H1 (cell line): ENCODE results near the gene KBTBD12. TPM values are rescaled to one million over a fixed set of nuclear protein-coding genes. Genes with fewer than 3 reads are reported as not detected.

ENCODE experiments used
- CTCF ChIA-PET: fragments of 300-600 bp; sonication (Branson Sonifier 250); formaldehyde crosslinking; loops from one replicate; lab custom pipeline; 2021; ENCODE audit not compliant: partially characterized antibody; lab: Charles Lee
- POLR2A ChIA-PET: fragments of 300-600 bp; sonication (Branson Sonifier 250); formaldehyde crosslinking; loops from one replicate; lab custom pipeline; 2021; ENCODE audit warnings: inconsistent platforms; ENCODE audit not compliant: partially characterized antibody; lab: Charles Lee
- DNase-seq, 2 experiments: peaks; one replicate each; pipeline versions ENCODE4 v3.0.0 to v3.0.0-alpha.2; 2010 to 2022; ENCODE audit warnings: low spot score in 2 of 2, low read depth in 1 of 2, mixed read lengths in 1 of 2
- FAIRE-seq: peaks from 2 replicates; lab custom pipeline; 2011; peaks lifted over from hg19 to GRCh38; lab: Jason Lieb, UNC
- H2AFZ ChIP-seq: 2 replicates; pipeline ENCODE4 v1.8.1; 2012; ENCODE audit warnings: low read length, inconsistent platforms
- H2AK5ac ChIP-seq: 2 replicates; pipeline ENCODE4 v1.6.1; 2013; ENCODE audit warnings: low read depth, low read length
- H2BK120ac ChIP-seq: replicated peaks from 2 replicates; pipeline ENCODE3; 2013; ENCODE audit warnings: low read depth, low read length, inconsistent platforms
- H2BK12ac ChIP-seq: 2 replicates; pipeline ENCODE4 v1.6.1; 2013; ENCODE audit warnings: low read depth, low read length
- H2BK15ac ChIP-seq: 2 replicates; pipeline ENCODE4 v1.6.1; 2013; ENCODE audit warnings: low read length
- H2BK20ac ChIP-seq: 2 replicates; pipeline ENCODE4 v1.6.1; 2013; ENCODE audit warnings: low read length
- H2BK5ac ChIP-seq: 2 replicates; pipeline ENCODE4 v1.6.1; 2013; ENCODE audit warnings: low read depth, low read length
- H3K14ac ChIP-seq: 2 replicates; pipeline ENCODE4 v1.6.1; 2013; ENCODE audit warnings: inconsistent platforms; ENCODE audit not compliant: insufficient read length
- H3K18ac ChIP-seq: 2 replicates; pipeline ENCODE4 v1.6.1; 2013; ENCODE audit warnings: low read length; ENCODE audit errors: extremely low read depth
- H3K23ac ChIP-seq: 2 replicates; pipeline ENCODE4 v1.6.1; 2013; ENCODE audit warnings: inconsistent platforms; ENCODE audit not compliant: insufficient read length
- H3K23me2 ChIP-seq: 2 replicates; pipeline ENCODE4 v1.6.1; 2013; ENCODE audit warnings: low read depth, low read length
- H3K27ac ChIP-seq: 2 replicates; pipeline ENCODE4 v1.6.1; 2011; ENCODE audit warnings: low read depth, low read length, inconsistent platforms
- H3K27me3 ChIP-seq, 4 experiments: replicated peaks in 1 of 4; 1 replicate in 1 of 4; 2 replicates in 3 of 4; pipeline versions ENCODE4 v1.6.1 to v1.8.1; 2011 to 2013; ENCODE audit warnings: low read length in 3 of 4, mild to moderate bottlenecking in 3 of 4, inconsistent platforms in 2 of 4, mixed read lengths in 2 of 4, moderate library complexity in 1 of 4; ENCODE audit not compliant: control insufficient read depth in 3 of 4, insufficient read depth in 3 of 4; ENCODE audit errors: extremely low read depth in 1 of 4
- H3K36me3 ChIP-seq, 4 experiments: 2 replicates each; pipeline versions ENCODE4 v1.6.1 to v1.8.1; 2011 to 2013; ENCODE audit warnings: mild to moderate bottlenecking in 4 of 4, low read length in 3 of 4, moderate library complexity in 2 of 4, control low read depth in 1 of 4, inconsistent platforms in 1 of 4; ENCODE audit not compliant: insufficient read depth in 4 of 4, control insufficient read depth in 2 of 4
- H3K4ac ChIP-seq: replicated peaks from 2 replicates; pipeline ENCODE3; 2013; ENCODE audit warnings: low read length, low read depth, mixed read lengths, inconsistent platforms; ENCODE audit not compliant: insufficient read length
- H3K4me1 ChIP-seq, 4 experiments: replicated peaks in 1 of 4; 1 replicate in 1 of 4; 2 replicates in 3 of 4; pipeline versions ENCODE4 v1.6.1 to v1.8.1; 2011 to 2013; ENCODE audit warnings: low read length in 3 of 4, inconsistent platforms in 2 of 4, mixed read lengths in 1 of 4; ENCODE audit not compliant: insufficient read depth in 4 of 4, control insufficient read depth in 3 of 4
- H3K4me2 ChIP-seq, 2 experiments: 2 replicates each; pipeline versions ENCODE4 v1.6.1 to v1.8.1; 2011 to 2013; ENCODE audit warnings: low read depth in 2 of 2, low read length in 2 of 2, control low read depth in 1 of 2, inconsistent platforms in 1 of 2, mild to moderate bottlenecking in 1 of 2; ENCODE audit not compliant: insufficient read depth in 1 of 2
- H3K4me3 ChIP-seq, 4 experiments: fragments of 200-600, 300-600 bp in 1 of 4; sonication (generic), shearing (Covaris generic), sonication (Bioruptor Twin) in 1 of 4; 2 replicates each; pipeline versions ENCODE4 v1.5.1 to v1.8.1; 2011 to 2016; ENCODE audit warnings: low read length in 4 of 4, low read depth in 3 of 4, control low read depth in 2 of 4, inconsistent platforms in 2 of 4, mild to moderate bottlenecking in 2 of 4, mixed read lengths in 1 of 4, moderate library complexity in 1 of 4; ENCODE audit not compliant: insufficient read depth in 2 of 4; ENCODE audit errors: extremely low read depth in 1 of 4
- H3K56ac ChIP-seq: replicated peaks from 2 replicates; pipeline ENCODE3; 2013; ENCODE audit warnings: low read depth, mild to moderate bottlenecking, mixed read lengths, low read length, inconsistent platforms; ENCODE audit not compliant: insufficient read length
- H3K79me1 ChIP-seq: 2 replicates; pipeline ENCODE4 v1.6.1; 2013; ENCODE audit warnings: low read depth, low read length, control low read depth
- H3K79me2 ChIP-seq, 2 experiments: 2 replicates each; pipeline versions ENCODE4 v1.6.1 to v1.8.1; 2012 to 2013; ENCODE audit warnings: low read length in 2 of 2, mild to moderate bottlenecking in 2 of 2, inconsistent platforms in 1 of 2; ENCODE audit not compliant: insufficient read depth in 2 of 2, control insufficient read depth in 1 of 2
- H3K9ac ChIP-seq, 4 experiments: replicated peaks in 1 of 4; 1 replicate in 1 of 4; 2 replicates in 3 of 4; pipeline versions ENCODE4 v1.6.1 to v1.8.1; 2011 to 2013; ENCODE audit warnings: low read depth in 3 of 4, low read length in 3 of 4, control low read depth in 2 of 4, mild to moderate bottlenecking in 2 of 4, moderate library complexity in 2 of 4, inconsistent platforms in 1 of 4; ENCODE audit errors: extremely low read depth in 1 of 4
- H3K9me3 ChIP-seq, 2 experiments: 2 replicates each; pipeline versions ENCODE4 v1.6.1 to v1.8.1; 2012 to 2013; ENCODE audit warnings: mild to moderate bottlenecking in 2 of 2, moderate library complexity in 2 of 2, control low read depth in 1 of 2, inconsistent platforms in 1 of 2, low read depth in 1 of 2, low read length in 1 of 2, mixed read lengths in 1 of 2; ENCODE audit not compliant: insufficient read depth in 2 of 2
- H4K20me1 ChIP-seq, 2 experiments: replicated peaks in 1 of 2; 2 replicates each; pipeline versions ENCODE3 to v1.8.1; 2011 to 2013; ENCODE audit warnings: inconsistent platforms in 2 of 2, low read length in 2 of 2, mild to moderate bottlenecking in 1 of 2; ENCODE audit not compliant: insufficient read depth in 2 of 2, control insufficient read depth in 1 of 2
- H4K5ac ChIP-seq: 2 replicates; pipeline ENCODE4 v1.6.1; 2013; ENCODE audit warnings: low read length, low read depth, mixed read lengths, inconsistent platforms; ENCODE audit not compliant: insufficient read length
- H4K8ac ChIP-seq: 2 replicates; pipeline ENCODE4 v1.8.0; 2013; ENCODE audit warnings: mild to moderate bottlenecking, moderate library complexity, low read length, inconsistent platforms; ENCODE audit not compliant: insufficient read depth; ENCODE audit errors: extremely low read depth
- H4K91ac ChIP-seq: replicated peaks from 2 replicates; pipeline ENCODE3; 2013; ENCODE audit warnings: low read length, mixed read lengths, inconsistent platforms; ENCODE audit not compliant: insufficient read length
- ASH2L ChIP-seq: fragments of 200-600, 300-600 bp; sonication (generic); IDR thresholded peaks from one replicate; pipeline ENCODE4 v1.7.1; 2017; ENCODE audit warnings: low read length
- BCL11A ChIP-seq, 2 experiments: IDR thresholded peaks; one replicate each; pipeline ENCODE4 v1.6.1; 2011; ENCODE audit warnings: low read depth in 2 of 2, low read length in 2 of 2, mild to moderate bottlenecking in 2 of 2
- CEBPB ChIP-seq: IDR thresholded peaks from 2 replicates; pipeline ENCODE4 v1.6.1; 2012; ENCODE audit warnings: low read depth, low read length
- CHD1 ChIP-seq: IDR thresholded peaks from 2 replicates; pipeline ENCODE4 v1.6.1; 2012; ENCODE audit warnings: low read depth, low read length, improper control_type of control experiment
- CREB1 ChIP-seq: IDR thresholded peaks from 2 replicates; pipeline ENCODE4 v1.6.1; 2012; ENCODE audit warnings: inconsistent platforms
- E2F6 ChIP-seq: IDR thresholded peaks from 2 replicates; pipeline ENCODE4 v1.6.1; 2012; ENCODE audit warnings: inconsistent platforms
- GTF2F1 ChIP-seq: IDR thresholded peaks from 2 replicates; pipeline ENCODE4 v1.6.1; 2012; ENCODE audit warnings: low read depth, low read length, improper control_type of control experiment, borderline replicate concordance
- KDM5A ChIP-seq: fragments of 200-600 bp; IDR thresholded peaks from 2 replicates; pipeline ENCODE4 v1.7.1; 2012; ENCODE audit warnings: mild to moderate bottlenecking, low read length, inconsistent platforms, mixed read lengths
- MAFK ChIP-seq: IDR thresholded peaks from 2 replicates; pipeline ENCODE4 v1.6.1; 2012; ENCODE audit warnings: low read depth, mild to moderate bottlenecking, improper control_type of control experiment, low read length
- RNF2 ChIP-seq: fragments of 200-900, 300-1000 bp; sonication (generic); IDR thresholded peaks from 2 replicates; pipeline ENCODE4 v1.7.1; 2016; ENCODE audit warnings: borderline replicate concordance, low read depth, mild to moderate bottlenecking, antibody characterized with exemption, low read length; ENCODE audit not compliant: poor library complexity, severe bottlenecking; ENCODE audit errors: missing control alignments
- SP4 ChIP-seq: IDR thresholded peaks from 2 replicates; pipeline ENCODE4 v1.6.1; 2012; ENCODE audit warnings: low read length, inconsistent platforms
- TAF7 ChIP-seq: optimal IDR thresholded peaks from 2 replicates; pipeline ENCODE3; 2011; ENCODE audit warnings: low read depth, mild to moderate bottlenecking, inconsistent platforms, low read length, moderate library complexity, borderline replicate concordance
- TBP ChIP-seq: IDR thresholded peaks from 2 replicates; pipeline ENCODE4 v1.6.1; 2011; ENCODE audit warnings: low read depth, low read length, improper control_type of control experiment
- WGBS, 2 experiments: shearing (Covaris generic) in 1 of 2; methylation state at CpG; one replicate each; pipeline versions ENCODE4 v1.1.6 to v1.1.7; 2013 to 2015; ENCODE audit warnings: low lambda C conversion rate in 2 of 2, mixed read lengths in 2 of 2, inconsistent platforms in 1 of 2, low coverage in 1 of 2, missing lambda C conversion rate in 1 of 2; ENCODE audit not compliant: insufficient replicate concordance in 2 of 2, insufficient coverage in 1 of 2, insufficient read length in 1 of 2; ENCODE audit errors: extremely low coverage in 1 of 2, missing lambda C conversion rate in 1 of 2; 5-methylcytosine and 5-hydroxymethylcytosine counted together
- polyA plus RNA-seq, 7 experiments: library from polyadenylated mRNA; depleted of rRNA in 3 of 7; stranded (reverse) in 5 of 7; unstranded in 2 of 7; fragments of >200 nt in 5 of 7; fragments of 200-250 nt in 2 of 7; gene quantifications; 1 replicate in 5 of 7; 2 replicates in 1 of 7; 4 replicates in 1 of 7; pipeline versions ENCODE4 v1.2.1 to v1.2.3, GENCODE V29; 2011 to 2013; ENCODE audit warnings: missing spikeins in 2 of 7, mixed read lengths in 2 of 7
- total RNA-seq: library from RNA; stranded (reverse); fragmentation: NEBNext Ultra II Directional; extraction: Animal tissue kit (Norgen Biotek cat#: 25700); gene quantifications from 2 replicates; pipeline ENCODE4 v1.2.1, GENCODE V29; 2021

KBTBD12 gene
- total and polyA plus RNA-seq, 2 of the 8 experiments (the other 6 are each of a cell fraction or from before 2014, with no cell fraction given): 0.33 to 0.63 TPM

GRCh38 chr3:127975153-127976029 lies 60.4 kb downstream of the KBTBD12 start:
- Histone ChIP-seq H3K4me2 (no peak overlapping the region), H3K14ac (no peak overlapping the region), H4K8ac (no peak overlapping the region), H3K56ac (no peak overlapping the region), H3K9me3 (no peaks in the 10 kb centered on the region), H3K79me2 (no peaks in the 10 kb centered on the region), H3K36me3 (no peaks in the 10 kb centered on the region), H3K27me3 (no peaks in the 10 kb centered on the region), H4K5ac (no peak overlapping the region), H3K79me1 (no peaks in the 10 kb centered on the region), H4K20me1 (no peaks in the 10 kb centered on the region), H2BK120ac (no peak overlapping the region), H3K23ac (no peak overlapping the region), H2AFZ (no peak overlapping the region), H3K18ac (no peak overlapping the region), H3K4ac (no peak overlapping the region), H3K9ac (no peak overlapping the region), H2AK5ac (no peak overlapping the region), H2BK15ac (no peak overlapping the region), H3K4me1 (no peaks in the 10 kb centered on the region), H3K27ac (no peak overlapping the region), H2BK20ac (no peak overlapping the region), H4K91ac (no peak overlapping the region), H2BK12ac (no peak overlapping the region), H3K23me2 (no peaks in the 10 kb centered on the region), H3K4me3 (no peak overlapping the region), H2BK5ac (no peak overlapping the region)
- 80% methylated on average over 6 of the region's 6 CpGs; no CpG with 5 or more reads in 1 of the 2 experiments for WGBS, 2 experiments
- CTCF ChIA-PET: no interaction called here
- FAIRE-seq (no peak), DNase-seq (no peak)
- POLR2A ChIA-PET: no interaction called here
- TF ChIP-seq KDM5A: no peak
- no peak for TF ChIP-seq CREB1
- no peak for TF ChIP-seq TAF7
- no peak for TF ChIP-seq MAFK
- no peak for TF ChIP-seq CHD1
- TF ChIP-seq RNF2: no peak
- no peak for TF ChIP-seq SP4
- TF ChIP-seq ASH2L: no peak
- TF ChIP-seq E2F6: no peak
- no peak for TF ChIP-seq GTF2F1
- no peak for TF ChIP-seq CEBPB
- TF ChIP-seq BCL11A (IDR thresholded peaks at IDR 0.05; ENCODE audit: low read depth in 2 of 2, low read length in 2 of 2): no peak
- TF ChIP-seq TBP: no peak
